Stomach (tissue), 4 donors: ENCODE results near the gene OSBPL6.

Experiments used
- CTCF ChIP-seq, 7 experiments: fragments of 450-650 bp in 4 of 7; fragments of 200-600 bp in 3 of 7; sonication (generic) in 3 of 7; IDR thresholded peaks; one replicate each; pipeline ENCODE4 v1.5.1; 2016 to 2019; ENCODE audit warnings: antibody characterized with exemption in 7 of 7, control low read depth in 2 of 7, mild to moderate bottlenecking in 1 of 7
- POLR2A ChIP-seq, 4 donors: fragments of 450-650 bp; IDR thresholded peaks; one replicate each; pipeline ENCODE4 v1.6.1; 2016; ENCODE audit warnings: antibody characterized with exemption in 4 of 4, control low read depth in 2 of 4, mild to moderate bottlenecking in 1 of 4, moderate library complexity in 1 of 4

- TF ChIP-seq POLR2A (IDR thresholded peaks at IDR 0.05) (no peak), CTCF (IDR thresholded peaks at IDR 0.05) (no peak)
These were observed 139.5 kb downstream of the OSBPL6 start for GRCh38 chr2:178333851-178334250.
